Stomach (tissue), 4 donors: Measurements from ENCODE around the gene MRPS24.

ENCODE experiments used
- POLR2AphosphoS5 ChIP-seq, 3 donors: sonication (generic); formaldehyde crosslinking; IDR thresholded peaks; one replicate each; pipeline ENCODE4 v1.6.1; 2016; ENCODE audit warnings: antibody characterized with exemption in 3 of 3
- TF ChIP-seq, protein P1 (sequence below), 7 experiments: fragments of 450-650 bp in 4 of 7; fragments of 200-600 bp in 3 of 7; sonication (generic) in 3 of 7; IDR thresholded peaks; one replicate each; pipeline ENCODE4 v1.5.1; 2016 to 2019; ENCODE audit warnings: antibody characterized with exemption in 7 of 7, control low read depth in 2 of 7, mild to moderate bottlenecking in 1 of 7

DNA sequence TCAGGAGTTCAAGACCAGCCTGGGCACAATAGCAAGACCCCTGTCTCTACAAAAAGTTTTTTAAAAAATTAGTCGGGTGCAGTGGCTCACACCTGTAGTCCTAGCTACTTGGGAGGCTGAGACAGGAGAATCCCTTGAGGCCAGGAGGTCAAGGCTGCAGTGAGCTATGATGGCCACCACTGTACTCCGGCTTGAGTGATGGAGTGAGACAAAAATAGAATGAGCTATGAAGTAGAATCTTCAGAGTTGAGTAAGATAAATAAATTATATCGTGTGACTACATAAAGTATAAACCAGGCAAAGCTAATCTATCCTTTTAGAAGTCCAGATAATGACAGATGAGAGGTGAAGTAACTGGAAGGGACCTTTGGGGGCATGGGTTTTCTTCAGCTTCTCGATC lies 15.3 kb upstream of the MRPS24 start:
- TF ChIP-seq, protein P1, sequence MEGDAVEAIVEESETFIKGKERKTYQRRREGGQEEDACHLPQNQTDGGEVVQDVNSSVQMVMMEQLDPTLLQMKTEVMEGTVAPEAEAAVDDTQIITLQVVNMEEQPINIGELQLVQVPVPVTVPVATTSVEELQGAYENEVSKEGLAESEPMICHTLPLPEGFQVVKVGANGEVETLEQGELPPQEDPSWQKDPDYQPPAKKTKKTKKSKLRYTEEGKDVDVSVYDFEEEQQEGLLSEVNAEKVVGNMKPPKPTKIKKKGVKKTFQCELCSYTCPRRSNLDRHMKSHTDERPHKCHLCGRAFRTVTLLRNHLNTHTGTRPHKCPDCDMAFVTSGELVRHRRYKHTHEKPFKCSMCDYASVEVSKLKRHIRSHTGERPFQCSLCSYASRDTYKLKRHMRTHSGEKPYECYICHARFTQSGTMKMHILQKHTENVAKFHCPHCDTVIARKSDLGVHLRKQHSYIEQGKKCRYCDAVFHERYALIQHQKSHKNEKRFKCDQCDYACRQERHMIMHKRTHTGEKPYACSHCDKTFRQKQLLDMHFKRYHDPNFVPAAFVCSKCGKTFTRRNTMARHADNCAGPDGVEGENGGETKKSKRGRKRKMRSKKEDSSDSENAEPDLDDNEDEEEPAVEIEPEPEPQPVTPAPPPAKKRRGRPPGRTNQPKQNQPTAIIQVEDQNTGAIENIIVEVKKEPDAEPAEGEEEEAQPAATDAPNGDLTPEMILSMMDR (IDR thresholded peaks at IDR 0.05) = no peak
- TF ChIP-seq POLR2AphosphoS5 (IDR thresholded peaks at IDR 0.05) = no peak
